ENCODE data around the gene COA1.
"Not testable (repeated sequence)": the region's sequence is repeated elsewhere in the genome, so short reads cannot be mapped to it uniquely, and the experiment has no call there.

Gene COA1

DNA sequence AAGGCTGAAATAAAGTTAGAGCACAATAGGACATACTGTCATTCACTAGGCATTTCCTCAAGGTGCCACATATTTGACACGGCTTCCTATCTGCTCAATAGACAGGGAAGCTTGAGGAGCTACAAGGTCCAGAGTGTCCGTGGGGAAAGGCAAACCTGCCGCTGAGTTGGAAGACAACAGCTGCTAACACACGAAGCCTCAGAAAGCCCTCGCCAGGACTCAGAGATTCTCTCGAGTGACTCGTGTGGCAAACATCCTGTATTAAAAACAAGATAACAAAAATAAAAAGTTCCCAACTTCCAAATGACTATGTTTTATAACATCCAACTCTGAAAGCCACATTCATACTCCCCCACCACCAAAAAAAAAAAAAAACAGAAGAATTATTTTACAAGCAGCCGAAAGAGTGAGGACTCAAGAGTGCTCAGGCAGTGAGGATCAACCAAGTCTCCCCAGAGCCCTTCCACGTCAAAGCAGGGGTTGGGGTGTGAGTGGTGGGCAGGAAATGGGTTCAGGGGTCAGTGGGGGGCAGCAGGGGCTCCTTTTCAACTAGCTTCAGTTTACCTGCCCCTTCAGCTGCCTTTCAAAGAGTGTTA lies 78.8 kb downstream of the COA1 start:
- DNase-seq = no peak

DNA sequence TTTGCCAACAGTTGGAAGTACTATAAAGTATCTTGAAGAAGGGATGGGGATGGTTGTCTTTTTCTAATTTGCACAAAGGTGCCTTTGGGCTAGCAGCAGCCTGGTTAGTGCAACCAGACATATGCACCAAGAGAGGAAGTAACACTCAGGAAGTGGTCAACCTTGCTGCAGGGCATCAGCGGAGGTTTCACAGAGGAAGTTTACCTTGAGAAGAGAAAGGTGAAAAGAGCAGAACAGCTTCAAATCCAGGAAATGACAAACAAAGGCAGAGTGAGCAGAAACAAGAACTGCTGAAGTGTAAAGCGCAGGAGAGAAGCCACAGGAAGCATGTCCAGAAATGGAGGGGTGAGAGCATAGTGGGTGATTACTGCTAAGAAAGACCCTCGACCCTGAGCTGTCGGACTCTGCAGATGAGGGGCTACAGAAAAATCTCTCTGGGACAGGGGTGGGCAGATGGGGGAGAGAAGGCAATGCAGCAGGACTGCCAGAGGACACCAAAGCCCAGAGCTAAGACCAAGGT lies 79.5 kb downstream of the COA1 start:
- DNase-seq = no peak

GRCh38 chr7:43648473-43649406 lies 80.6 kb downstream of the COA1 start:
- DNase-seq = no peak

DNA sequence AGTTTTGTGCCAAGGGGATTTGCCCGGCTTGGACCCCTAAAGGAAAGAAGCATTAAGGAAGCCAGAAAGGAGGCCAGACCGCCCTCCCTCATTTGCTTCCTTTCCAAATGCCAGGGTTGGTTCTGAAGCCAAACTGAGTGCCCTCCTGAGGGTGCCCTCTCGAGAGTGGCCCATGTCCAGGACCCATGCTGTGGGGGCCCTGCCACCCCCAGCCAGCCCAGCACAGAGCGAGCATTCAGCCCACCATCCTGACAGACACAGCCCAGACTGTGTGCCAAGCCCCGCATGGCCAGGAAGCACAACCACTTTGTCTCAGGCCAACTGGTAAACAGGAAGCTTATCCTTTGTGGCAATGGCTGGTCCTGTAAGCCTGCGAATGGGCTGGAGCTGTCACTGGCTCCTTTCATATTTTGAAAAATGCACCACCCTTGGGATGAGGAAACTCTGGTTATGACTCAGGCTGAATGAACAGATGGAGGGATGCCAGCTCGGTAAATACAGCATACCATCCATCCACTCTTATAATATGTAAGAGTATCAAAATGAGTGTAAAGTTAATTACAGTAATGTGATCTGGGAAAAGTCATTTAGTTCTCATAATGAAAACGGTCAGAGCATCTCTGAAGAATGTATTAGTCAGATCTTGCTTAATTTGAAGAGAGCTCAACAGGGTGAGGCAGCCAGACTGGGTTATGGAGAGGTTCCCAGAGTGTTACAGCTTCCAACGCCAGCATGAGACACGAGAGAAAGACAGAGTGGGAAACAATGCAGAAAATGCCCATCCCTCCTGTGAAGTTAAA lies 81.5 kb downstream of the COA1 start:
- DNase-seq = peak; percentile 77

DNA sequence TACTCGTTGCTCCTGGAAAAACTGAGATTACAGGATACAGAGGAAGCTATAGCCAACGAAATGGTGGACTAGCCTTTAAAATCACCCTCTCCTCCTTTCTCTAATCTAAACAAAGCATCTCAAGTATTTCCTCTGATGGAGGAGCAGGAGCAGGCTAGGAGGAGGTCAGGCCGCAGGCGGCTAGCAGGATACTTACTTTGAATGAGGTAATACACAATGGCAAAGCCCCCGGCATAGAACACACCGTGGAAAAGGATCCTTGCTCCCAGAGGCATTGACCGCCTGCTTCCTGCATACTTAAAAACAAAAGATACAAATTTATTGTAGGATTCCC lies 82.0 kb downstream of the COA1 start:
- no peak for DNase-seq

DNA sequence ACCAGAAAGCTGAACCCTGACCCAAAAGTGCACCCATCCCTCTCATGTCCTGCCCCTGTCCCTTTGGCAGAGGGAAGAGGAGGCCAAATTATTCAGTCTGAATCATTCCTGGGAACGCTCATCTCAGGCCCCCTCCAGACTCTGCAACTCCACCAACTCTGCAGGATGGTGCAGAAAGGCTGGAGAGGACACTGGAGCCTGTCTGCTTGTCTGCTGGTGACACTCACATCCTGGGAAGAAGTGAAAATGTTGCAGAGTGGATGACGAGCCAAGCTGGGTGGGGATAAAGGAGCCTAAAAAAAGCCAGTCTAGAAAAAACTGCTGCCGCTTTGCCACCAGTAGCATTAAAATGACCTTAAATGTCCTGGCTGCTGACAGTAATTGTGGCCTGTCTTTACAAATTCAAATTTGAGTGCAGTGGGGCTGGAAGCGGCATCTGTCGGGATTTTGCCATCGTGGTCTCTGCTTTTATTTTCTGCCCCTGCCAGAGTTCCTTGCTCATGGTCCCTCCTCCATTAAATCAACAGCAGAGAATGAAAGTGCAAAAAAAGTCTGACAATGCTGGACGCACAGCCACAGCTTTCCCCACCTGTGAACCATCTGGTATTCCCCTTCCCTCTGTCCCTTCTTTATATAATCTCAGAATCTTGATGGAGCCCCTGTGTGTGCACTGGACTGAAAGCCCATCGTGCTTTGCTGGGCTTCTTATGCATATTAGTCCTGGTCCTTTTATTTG lies 82.6 kb downstream of the COA1 start:
- DNase-seq = no peak

- DNase-seq = no peak
These were observed 83.6 kb downstream of the COA1 start for GRCh38 chr7:43645699-43646226.

DNA sequence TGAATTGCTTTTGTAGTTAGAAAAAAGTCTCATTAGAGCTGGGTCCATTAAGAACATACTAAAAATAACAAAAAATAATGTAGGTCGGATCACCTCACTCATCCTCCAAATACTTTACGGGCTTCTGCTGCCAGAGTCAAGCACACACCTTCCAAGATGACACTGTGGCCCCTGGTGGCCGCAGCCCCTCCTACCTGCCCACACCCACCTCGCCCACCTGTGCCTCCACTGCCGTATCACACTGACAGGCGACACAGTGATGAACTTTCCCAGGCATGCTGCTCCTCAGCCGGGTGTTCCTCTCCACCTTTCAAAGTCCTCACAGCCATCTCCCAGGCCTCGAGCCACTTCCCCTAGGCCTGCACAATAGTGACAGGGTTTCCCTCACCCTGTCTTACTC lies 85.5 kb downstream of the COA1 start:
- no peak for DNase-seq

- no peak for DNase-seq
These were observed 86.3 kb downstream of the COA1 start for GRCh38 chr7:43642897-43643630.

DNA sequence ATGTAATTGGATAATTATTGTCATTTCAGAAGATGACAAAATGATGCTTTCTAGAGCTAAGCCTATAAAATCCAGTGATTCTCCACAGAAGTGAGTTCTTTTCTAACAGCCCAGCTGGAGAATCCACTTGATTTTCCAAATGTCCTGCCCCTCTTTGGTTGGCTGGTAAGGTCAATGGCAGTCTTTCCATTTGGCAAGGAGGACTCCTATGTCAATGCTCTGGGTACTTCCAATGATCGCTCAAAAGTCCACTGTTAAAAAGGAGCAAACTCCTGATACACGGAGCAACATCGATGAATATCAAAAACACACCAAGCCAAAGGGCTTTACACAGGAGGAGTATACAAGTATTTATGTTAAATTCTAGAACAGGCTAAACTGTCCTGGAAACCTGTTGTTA lies 88.6 kb downstream of the COA1 start:
- DNase-seq = no peak

DNA sequence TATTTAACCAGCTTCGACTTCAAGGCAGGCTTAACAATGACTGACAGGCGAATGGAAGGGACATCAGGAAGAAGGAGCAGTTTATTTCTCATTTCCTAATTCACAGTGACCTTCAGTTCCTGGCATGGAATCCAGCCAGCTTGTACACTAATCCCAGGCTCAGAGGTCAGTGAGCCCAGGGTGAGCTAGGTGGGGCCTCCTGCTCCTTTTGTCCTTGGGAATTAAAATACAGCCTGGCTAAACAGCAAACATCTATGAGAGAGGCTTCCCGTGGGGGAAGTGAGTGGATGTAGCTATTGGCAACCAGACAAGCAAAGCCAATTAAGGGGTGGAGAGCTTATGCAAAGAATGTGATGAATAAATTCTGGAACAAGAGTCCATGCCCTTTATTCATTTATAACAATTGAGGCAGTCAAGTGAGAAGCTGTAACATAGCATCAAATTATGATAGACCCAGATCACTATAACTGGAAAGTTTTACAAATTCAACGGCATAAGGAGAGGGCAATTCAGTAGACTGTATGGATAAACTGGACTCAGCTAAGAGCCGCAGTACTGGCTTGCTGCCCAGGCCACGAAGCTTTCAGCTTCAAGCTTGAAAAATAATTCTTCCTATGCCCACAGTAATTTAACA lies 89.3 kb downstream of the COA1 start:
- peak; percentile 32 for DNase-seq

DNA sequence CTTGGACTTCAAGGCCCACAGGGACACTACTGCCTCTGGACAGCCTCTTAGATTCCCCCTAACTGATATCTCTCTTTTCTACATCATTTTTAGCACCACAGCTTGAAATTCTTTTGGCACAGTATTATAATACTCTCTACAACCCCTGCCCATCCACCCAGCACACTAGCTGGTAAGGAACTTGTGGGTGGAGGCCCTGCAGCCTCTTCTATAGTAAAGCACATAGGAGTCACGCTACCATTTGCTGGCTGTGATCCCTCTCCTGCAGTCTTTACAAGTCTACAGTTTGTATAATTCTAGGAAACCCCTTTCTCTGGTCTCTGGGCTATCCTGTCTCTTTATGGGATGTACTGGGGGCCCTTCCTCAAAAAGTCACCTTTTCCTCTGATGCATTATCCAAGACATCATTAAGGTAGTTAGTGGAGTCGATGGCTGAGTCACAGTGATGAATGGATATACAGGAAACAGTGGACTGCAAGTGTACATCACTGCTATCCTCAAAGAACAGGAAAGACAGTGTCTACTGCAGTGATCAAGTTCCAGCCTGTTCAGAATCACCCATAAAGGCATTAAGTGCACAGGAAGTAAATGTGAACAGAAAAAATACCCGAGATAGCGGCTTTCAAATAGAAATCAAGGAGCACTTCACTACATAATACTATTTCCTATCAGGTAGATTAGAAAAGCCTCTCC lies 92.1 kb downstream of the COA1 start:
- no peak for DNase-seq

DNA sequence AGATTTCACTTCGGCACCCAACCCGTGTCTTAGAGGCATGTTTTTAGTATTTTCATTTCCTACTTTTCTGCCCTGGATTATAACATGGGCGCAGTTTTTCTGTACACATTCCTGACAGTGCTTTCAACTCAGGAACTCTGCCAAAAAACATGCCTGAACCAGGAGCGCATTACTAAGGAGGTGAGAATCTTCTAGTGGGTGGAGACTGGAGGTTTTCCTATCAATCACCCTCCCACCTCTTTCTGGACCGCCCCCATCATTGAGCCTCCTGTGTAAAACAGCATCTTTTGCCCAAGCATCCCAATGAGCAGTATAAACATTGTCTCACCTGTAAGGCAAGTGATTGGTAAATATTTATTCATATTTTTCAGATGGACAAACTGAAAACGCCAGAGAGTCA lies 93.2 kb downstream of the COA1 start:
- DNase-seq = no peak

DNA sequence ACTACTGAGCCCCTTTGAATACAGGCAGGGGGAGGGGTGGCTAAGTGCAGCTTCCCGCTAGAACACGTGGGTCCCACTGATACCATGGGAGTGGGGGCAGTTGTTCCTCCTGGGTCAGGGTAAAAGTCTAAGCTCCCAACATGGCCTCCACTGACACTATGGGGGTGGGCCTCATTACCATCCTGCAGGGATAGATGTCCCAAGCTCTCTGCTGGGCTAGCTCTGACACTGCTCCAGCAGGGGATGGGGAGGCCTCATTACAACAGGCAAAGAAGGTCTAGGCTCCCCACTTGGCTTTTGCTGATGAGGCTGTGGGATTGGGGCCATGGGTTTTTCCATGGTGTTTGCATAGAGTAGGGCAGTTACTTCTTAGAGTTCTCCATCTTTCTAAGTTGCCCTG lies 94.9 kb downstream of the COA1 start:
- no peak for DNase-seq

DNA sequence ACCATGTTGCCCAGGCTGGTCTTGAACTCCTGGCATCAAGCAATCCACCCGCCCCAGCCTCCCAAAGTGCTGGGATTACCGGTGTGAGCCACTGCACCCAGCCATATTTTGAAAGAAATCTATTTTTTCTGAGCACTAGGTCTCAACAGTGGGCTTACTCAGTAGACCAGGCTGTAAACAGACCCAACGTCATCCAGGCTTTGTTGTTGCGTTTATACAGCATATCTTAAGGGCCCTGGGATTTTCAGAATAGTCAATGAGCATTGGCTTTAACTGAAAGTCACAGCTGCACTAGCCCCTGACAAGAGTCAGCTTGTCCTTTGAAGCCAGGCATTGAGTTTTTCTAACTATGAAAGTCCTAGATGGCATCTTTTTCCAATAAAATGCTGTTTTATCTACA lies 96.6 kb downstream of the COA1 start:
- DNase-seq = no peak

DNA sequence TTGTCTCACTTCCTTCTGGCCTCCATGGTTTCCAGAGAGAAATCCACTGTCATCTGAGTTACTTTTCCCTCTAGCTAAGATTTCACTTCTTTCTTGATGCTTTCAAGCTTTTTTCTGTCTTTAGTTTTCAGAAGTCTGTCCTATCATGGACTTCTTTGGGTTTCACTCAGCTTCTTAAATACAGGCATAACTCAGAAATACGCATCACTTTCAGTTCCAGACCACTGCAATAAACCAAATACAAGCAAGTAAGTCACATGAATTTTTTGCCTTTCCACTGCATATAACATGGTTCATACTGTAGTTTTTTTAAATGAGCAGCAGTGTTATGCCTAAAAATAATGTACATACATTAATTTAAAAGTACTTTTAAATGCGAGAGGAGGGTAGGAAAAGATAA lies 97.8 kb downstream of the COA1 start:
- DNase-seq = no peak

DNA sequence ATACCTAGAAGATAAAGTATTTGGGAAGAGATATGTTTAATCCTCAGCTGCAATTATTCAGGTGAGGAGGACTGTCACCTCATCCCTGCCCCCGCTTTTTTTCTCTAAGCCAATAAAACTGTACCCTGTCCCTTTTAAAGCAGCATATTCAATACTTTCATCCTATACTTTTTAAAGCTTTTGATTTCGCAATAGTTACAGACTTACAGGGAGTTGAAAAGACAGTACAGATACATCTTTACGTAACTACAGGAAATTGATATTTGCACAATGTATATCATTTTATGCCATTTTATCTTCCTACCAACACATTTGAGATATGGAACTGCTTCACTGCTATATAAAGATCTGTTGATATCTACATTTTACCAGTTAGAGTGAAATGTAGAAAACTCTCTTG lies 98.8 kb downstream of the COA1 start:
- DNase-seq = no peak

GRCh38 chr7:43629857-43630256 lies 99.5 kb downstream of the COA1 start:
- DNase-seq = no peak

- DNase-seq = no peak
These were observed 100.9 kb downstream of the COA1 start for GRCh38 chr7:43628431-43628830.

DNA sequence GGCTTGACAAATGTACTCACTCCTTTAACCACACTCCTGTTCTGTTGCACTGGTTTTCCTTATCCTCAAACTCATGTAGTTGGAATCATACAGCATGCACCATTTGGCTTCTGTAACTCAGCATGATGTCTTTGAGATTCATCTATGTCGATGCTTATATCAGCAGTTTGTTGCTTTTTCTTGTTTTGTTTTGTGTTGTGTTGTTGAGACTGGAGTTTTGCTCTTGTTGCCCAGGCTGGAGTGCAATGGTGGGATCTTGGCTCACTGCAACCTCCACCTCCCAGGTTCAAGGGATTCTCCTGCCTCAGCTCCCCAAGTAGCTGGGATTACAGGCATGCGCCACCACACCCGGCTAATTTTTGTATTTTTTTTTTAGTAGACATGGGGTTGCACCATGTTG lies 101.5 kb downstream of the COA1 start:
- DNase-seq = not testable (repeated sequence)

- no peak for DNase-seq
These were observed 102.6 kb downstream of the COA1 start for GRCh38 chr7:43626695-43627094.
